GM12891 (cell line): ENCODE results near the gene IQGAP2.

Source experiments
- POLR2A ChIP-seq: IDR thresholded peaks from 2 replicates; pipeline ENCODE4 v1.6.1; 2011; ENCODE audit warnings: low read depth, low read length, control low read depth
- POLR2AphosphoS5 ChIP-seq: IDR thresholded peaks from 2 replicates; pipeline ENCODE4 v1.6.1; 2011; ENCODE audit warnings: low read depth, low read length, control low read depth
- TAF1 ChIP-seq: IDR thresholded peaks from 2 replicates; pipeline ENCODE4 v1.6.1; 2011; ENCODE audit warnings: low read depth, low read length, control low read depth

DNA sequence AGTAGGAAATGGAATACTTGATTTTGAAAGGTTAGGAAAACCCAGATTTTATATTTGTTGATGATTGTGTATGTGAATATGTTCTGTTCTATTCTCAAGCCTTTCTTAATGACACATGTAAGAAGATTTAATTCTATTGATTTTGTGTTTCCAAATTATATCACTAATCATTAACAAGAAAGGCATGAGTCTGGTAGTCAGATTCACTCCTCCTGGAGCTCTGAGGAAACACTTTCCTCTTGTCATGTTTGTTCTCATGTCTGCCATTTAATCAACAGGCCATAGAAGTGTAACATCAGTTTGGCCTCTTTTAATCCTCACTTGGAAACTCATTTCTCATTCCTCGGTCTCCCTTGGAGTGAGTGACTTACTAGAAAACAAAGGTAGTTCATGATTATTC lies 272.3 kb downstream of the IQGAP2 start:
- TF ChIP-seq POLR2A (no peak), POLR2AphosphoS5 (no peak), TAF1 (no peak)
